Vagina (tissue), 2 donors: ENCODE measurements around the gene MAD1L1.

ENCODE experiments used
- CTCF ChIP-seq, 3 experiments: fragments of 450-650 bp in 2 of 3; fragments of 200-600 bp in 1 of 3; sonication (generic) in 1 of 3; IDR thresholded peaks; one replicate each; pipeline ENCODE4 v1.5.1; 2017 to 2019; ENCODE audit warnings: antibody characterized with exemption in 3 of 3, mild to moderate bottlenecking in 2 of 3, moderate library complexity in 2 of 3
- POLR2A ChIP-seq, 2 donors: fragments of 450-650 bp; IDR thresholded peaks; one replicate each; pipeline ENCODE4 v1.6.1; 2017; ENCODE audit warnings: antibody characterized with exemption in 2 of 2, mild to moderate bottlenecking in 2 of 2, moderate library complexity in 2 of 2
- POLR2AphosphoS5 ChIP-seq, 2 donors: sonication (generic); formaldehyde crosslinking; IDR thresholded peaks; one replicate each; pipeline ENCODE4 v1.9.0; 2017; ENCODE audit warnings: antibody characterized with exemption in 2 of 2, mild to moderate bottlenecking in 2 of 2, low read depth in 1 of 2; ENCODE audit not compliant: insufficient read depth in 1 of 2

GRCh38 chr7:1908823-1909420 is 323.8 kb downstream of the MAD1L1 start:
- TF ChIP-seq CTCF (IDR thresholded peaks at IDR 0.05) (no peak), POLR2A (IDR thresholded peaks at IDR 0.05) (no peak), POLR2AphosphoS5 (IDR thresholded peaks at IDR 0.05; ENCODE audit: insufficient read depth in 1 of 2, low read depth in 1 of 2) (no peak)
